GM21526 (cell line): ENCODE data around the gene INSL3.

ENCODE experiments used
- ATAC-seq: cut with Tn5 transposase; IDR thresholded peaks from one replicate; pipeline ENCODE4 v1.9.1; 2021; ENCODE audit warnings: moderate library complexity; ENCODE audit not compliant: unreplicated experiment, low FRiP score

Gene INSL3

DNA sequence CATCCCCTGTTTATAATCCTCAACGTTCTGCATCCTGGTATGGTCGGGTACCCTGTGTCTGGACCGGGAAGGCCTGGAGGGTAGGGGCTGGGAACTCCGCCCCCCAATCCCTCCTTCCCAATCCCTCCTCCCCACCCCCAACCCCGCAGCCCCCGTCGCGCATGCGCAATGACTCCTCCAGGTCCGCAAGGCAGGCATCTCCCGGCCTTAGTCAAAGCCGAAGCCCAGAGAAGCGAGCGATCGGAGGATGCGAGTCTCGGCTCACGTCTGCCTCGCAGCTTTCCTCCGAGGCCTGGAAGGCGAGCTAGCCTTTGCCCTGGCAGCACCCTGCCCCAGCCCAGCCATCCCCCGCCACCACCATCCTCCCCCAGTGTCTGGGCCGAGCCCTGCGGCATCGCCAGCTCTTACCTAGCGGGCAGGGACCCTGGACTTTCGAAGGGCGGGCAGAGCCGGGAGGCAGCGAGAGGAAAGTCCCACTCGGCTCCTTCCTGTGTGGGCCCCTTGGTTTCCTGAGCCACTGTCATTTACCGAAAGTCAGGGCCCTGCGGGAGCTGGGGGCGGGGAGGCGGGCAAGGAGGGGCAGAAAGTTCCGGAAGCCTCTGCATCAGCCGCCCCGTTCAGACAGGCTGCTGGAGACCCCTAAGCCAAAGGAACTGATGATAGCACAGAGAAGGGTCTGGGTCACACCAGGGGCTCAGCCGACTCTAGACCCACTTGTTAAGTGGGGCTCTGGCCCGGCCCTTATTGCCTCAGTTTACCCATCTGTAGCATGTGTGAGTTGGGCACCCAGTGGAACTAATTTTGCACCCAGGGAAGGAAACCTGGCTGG lies 26.4 kb upstream of the INSL3 start, which contains the start of gene JAK3:
Gene JAK3 (minus strand): TSS at position 445 of the 829 bp plus-strand sequence. CDS start 3,565 bp downstream, outside the sequence.
- ATAC-seq: no peak

DNA sequence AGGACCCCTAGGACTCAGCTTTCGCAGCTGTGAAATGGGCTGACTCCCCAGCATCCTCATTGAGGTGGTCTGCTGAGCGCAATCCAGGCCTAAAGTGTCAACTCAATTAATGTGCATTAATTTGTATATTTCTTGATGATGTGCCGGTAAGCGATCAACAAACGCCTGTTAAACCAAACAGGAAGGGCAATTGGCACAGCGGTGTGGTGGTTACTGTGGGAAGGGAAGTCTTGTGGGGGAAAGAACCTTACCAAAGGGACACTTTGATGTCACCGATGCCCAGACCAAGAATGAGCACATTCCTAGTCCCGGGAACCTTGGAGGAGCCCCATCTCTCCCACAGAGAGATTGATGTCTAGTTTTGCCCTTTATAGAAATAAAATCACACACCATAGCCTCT lies 24.8 kb upstream of the INSL3 start:
- no peak for ATAC-seq

DNA sequence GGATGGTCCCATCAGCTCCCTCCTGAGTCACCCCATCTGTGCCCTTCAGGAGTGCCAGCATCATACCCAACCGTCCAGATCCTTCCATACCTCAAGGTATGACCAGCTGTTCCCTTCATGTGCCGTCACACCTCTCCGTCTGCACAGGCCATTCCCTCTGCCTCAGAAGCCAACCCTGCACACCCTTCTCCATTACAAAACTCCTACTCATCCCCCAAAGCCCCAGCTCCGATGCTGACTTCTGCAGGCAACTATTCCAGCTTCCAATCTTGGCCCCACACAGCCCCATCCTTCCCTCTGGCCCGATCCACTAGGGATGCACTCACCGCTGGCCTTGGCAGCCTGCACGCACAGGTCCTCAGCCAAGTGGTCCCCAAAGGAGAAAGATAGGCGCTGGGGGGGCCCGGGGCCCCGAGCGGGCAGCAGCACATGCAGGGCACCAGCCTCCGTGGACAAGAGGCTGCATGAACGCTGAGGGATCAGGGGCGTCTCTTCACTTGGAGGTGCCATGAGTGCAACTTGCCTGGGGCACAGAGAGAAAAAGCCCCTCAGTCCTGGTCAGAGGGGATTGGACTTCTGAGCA lies 22.7 kb upstream of the INSL3 start:
- ATAC-seq: no peak

DNA sequence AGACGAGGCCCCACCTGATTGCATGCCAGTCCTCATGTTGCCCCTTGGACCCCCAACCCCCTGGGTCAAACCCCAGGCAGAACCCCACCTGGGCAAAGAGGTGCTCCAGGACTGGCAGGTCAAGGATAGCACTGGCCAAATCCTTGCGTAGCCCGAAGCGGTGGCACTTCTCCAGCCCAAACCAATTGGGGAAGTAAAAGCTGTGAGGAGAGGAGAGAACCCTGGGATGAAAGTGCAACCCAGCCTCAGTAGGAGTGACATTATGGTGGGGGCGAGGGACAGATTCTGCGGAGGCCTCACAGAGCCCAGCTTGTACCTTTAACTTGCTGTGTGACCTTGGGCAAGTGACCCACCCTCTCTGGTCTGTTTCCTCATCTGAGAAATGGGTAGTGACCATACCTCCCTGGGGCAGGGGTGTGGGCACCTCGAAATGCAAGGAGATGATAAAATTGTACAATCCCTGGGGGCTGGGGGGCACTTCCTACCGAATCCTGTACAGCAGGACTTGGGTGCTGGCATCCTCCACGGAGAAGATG lies 22.0 kb upstream of the INSL3 start:
- ATAC-seq: no peak

DNA sequence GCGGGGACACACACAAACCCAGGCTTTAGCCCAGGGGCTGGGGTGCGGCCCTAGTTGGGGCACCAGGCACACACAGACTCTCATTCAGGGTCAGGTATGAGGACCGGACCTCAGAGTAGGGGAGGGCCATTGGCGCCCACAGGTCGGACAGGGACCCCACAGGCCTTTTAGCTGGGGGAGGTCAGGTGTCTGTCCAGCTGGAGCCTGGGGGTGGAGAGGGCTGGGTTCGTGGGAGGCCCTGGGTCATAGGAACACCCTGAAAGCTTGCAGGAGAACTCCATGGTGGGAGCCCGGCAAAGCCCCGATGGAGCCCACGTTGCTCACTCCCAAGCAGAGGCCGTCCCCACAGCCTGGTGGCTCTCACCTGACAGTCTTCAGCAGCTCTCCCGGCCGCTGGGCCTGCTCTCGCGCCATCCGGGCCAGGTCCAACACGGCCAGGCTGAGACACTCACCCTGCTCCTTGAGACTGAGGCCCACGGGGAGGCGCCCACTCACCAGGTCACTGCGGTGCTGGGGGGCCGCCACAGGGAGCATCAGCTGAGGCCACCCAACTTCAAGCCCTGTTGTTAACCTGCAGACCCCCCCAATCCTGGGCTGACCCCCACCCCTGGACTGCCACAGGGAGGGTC lies 21.5 kb upstream of the INSL3 start:
- no peak for ATAC-seq

DNA sequence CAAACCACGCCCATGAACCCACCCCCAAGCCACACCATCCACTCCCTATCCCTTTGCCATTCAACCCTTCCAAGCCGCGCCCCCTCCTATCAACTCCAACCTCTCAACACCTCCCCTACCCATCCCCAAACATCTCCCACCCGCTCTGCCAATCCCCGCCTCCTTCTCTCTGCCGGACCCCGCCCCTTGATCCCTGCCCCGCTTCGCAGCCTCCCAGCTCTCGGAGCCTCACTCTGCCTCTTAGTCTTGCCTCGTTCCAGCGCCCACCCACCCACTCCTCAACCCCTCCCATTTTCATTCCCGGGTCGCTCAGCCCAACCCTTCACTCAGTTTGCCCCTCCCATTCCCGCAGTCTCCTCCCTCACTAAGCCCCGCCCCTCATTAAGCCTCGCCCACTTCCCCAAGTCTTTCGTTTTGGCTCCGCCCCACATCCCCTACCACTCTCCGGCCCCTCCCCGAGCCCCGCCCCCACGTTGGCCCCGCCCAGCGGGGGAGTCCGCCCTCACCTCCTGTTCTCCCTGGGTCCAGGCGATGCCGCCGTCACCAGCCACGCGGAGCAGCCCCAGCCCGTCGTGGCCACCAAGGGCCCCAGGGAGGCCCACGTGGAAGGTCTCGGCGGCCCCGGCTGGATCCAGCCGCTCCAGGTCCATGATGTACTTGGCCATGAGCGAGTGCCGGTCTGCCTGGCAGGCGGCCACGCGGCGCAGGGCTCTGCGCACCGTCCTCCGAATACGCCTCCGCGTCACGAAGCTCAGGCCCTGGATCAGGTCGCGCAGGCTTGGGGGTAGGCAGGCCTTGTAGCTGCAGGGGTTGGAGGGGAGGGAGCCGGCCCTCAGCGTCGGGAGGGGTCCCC lies 20.7 kb upstream of the INSL3 start:
- ATAC-seq: no peak

DNA sequence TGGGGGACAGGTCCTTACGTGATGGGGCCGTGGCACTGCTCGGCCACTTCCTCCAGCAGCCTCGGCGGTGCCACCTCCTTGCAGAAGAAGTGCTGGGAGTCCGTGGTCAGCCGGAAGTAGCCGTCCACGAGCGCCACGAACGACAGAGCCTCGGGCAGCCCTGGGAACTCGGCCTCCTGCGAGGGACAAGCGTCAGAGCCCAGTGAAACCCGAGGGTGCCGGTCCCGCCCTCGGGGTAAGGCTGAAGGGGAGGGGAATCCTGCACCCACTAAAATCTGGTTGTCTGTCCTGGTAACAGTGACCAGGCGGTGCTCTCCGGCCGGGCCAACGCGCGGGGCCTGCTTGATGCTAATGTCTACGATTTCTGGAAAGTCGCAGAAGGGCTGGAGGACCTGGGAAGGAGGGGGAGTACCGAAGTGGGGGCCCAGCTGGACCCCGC lies 20.1 kb upstream of the INSL3 start:
- no peak for ATAC-seq

DNA sequence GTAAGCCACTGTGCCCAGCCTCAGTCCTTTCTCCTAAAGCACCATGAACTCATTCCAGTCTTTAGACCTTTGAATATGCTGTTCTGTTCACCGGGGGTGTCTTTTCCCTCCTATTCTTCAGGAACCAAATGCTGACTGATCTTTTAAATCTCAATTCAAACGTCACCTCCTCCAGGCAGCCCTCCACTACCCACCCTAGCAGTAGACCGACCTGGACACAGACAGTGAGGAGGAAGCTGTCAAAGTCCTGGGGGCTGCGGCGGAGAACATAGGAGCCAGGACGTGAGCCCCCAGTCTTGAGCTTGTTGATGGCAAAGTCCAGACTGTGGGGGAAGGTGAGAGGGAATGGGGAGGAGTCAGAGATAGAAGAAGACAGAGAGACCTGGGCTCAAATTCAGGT lies 18.7 kb upstream of the INSL3 start:
- no peak for ATAC-seq

DNA sequence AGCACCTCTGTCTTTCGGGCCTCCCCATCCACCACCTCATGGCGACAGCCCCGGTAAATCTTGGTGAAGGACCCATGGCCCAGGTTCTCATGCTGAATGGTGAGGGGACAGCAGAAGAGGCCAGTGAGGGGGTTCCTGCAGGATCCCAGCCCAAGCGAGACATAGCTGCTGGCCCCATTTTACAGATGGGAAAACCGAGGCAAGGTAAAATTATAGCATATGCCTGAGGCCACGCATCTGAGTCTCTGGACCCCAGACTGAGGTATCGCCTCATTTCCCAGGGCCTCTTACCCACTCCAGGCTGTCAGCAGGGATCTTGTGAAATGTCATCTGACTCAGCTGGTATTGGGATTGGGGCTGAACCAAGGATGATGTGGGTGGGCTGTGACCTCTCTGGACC lies 16.7 kb upstream of the INSL3 start:
- no peak for ATAC-seq

DNA sequence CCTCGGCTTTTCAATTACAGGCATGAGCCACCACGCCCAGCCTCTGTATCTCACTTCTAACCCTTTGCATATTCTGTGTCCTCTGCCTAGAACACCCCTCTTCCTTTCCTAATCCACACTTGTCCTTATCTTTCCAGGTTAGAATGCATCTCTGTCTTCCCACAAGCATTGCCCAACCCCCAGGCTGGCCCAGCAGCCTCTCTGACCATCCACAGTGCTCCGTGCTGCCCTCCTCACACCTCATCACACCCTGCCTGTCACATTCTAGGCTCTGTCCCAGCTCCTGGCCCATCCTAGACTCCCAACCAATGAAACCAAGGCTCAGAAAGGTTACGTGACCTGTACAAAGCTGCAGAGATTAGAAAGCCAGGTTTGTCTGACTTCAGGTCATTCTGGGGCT lies 15.2 kb upstream of the INSL3 start:
- ATAC-seq: no peak

DNA sequence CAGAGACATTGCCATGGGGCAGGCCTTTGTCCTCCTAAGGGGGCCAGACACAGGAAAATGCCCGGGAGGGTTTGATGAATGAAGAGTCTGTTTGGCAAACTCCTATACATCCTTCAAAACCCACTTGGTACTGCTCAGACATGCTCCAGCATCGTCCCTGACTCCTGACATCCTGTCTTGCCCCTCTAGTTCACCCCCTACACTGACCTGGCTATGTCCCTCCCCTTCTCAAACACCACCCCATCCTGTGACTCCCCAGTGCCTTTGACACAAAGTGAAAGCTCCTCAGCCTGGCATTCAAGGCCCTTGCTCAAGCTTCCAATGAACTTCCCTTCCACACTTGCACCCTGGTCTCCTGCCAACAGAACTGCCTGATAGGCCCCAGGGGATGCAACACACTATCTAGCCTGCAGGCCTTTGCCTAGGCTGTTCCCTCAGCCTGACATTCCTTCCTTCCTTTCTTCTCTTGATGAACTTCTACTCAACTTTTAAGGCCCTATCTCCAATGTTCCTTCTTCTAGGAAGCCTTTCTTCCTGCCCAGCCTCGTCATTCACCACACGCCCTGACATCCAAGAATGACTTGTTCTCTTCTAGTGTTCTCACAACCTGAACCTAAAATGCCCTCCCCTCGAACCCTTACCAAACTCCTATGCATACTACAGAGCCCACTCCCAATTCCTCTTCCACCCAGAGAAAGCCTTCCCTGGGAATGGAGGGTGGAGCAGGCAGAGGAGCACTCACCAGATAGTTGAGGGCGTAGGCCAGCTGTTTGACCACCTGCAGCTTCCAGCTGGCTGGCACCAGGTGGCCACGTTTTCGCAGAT lies 14.1 kb upstream of the INSL3 start:
- ATAC-seq: no peak

DNA sequence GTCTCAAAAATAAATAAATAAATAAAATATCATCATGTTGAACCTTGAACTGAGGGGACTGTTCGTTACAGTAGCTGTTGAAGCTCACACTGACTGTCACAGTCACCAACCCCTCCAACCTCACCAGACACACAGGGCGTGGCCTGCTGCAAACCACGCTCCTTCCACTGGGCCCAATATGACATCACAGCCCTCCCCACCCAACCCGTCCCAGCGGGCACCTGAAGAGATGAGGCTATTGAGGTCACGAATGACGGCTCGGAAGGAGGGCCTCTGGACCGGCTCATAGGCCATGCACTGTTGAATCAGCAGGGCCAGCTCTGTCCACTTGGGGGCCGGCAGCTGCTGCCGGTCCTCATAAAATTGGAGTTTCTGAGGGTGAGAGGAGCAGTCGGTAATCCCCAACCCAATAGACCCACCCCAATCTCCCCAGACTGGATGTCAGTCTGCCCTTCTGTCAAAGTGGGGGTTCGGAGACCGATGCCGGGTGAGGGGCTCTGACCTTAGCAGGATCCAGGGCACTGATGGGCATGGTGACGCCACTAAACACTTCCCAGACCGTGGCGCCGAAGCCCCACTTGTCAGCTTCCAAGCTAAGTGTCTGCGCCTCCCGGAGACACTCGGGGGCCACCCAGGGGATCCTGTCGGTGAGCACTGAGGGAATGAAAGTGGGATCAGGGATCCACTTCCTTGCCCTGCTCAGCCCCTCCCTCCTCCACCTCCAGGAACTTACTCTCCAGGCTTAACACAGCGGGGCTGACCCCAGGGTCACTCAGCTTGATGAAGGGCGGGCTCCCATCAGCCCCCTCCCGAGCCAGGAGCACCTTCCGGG lies 13.2 kb upstream of the INSL3 start:
- ATAC-seq: no peak

DNA sequence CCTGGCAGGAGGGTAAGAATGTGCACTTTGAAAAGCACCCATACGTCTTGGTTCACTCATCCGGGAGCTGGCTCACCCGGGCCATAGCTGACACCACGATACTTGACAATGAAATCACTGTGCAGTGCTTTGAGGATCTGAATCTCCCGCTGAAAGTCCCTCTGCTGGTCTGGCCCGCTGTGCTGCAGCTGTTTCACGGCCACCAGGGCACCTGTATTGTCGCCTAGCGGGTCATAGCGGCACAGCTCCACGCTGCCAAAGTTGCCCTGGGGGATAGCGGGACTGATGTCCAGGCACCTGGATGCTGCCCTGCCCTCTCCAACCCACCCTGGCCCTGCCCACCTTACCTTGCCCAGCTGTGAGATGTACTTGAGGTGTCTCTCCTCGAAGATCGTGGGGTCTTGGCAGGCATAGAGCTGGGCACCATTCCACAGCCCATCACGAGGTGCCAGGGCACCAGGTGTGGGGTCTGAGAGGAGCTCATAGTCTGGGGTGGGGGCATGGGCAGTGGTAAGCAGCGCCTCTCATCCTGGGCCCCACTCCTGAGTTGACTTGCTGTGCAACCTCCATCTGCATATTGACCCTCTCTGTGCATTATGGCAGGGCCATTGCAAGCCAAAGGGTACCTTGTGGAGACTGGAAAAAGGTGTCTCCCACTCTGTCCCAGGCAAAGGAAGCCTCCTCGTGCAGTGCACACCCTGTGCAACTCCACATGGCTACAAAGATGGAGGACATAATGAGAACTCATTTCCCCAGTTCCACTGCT lies 11.3 kb upstream of the INSL3 start:
- no peak for ATAC-seq

DNA sequence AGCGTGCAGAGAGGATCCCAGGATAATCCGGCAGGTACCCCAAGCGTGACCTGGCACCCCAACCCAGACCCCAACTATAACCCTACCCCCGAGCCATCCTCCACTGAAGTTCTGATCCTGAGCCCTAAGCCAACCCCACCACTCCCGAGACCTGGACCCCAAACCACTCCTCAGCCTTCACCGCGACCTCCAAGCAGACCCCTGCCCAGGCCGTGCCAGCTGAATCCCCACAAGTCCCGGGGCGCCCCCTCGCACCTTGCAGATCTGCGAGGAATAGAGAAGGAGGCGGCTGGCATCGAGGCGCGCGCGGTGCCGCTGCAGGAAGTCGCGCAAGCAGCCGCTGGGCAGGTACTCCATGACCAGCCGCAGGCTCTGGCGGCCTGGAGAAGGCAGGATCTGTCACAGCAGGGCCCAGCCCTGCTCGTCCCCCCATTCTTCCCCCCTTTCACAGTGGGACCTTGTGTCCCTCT lies 10.1 kb upstream of the INSL3 start:
- no peak for ATAC-seq

DNA sequence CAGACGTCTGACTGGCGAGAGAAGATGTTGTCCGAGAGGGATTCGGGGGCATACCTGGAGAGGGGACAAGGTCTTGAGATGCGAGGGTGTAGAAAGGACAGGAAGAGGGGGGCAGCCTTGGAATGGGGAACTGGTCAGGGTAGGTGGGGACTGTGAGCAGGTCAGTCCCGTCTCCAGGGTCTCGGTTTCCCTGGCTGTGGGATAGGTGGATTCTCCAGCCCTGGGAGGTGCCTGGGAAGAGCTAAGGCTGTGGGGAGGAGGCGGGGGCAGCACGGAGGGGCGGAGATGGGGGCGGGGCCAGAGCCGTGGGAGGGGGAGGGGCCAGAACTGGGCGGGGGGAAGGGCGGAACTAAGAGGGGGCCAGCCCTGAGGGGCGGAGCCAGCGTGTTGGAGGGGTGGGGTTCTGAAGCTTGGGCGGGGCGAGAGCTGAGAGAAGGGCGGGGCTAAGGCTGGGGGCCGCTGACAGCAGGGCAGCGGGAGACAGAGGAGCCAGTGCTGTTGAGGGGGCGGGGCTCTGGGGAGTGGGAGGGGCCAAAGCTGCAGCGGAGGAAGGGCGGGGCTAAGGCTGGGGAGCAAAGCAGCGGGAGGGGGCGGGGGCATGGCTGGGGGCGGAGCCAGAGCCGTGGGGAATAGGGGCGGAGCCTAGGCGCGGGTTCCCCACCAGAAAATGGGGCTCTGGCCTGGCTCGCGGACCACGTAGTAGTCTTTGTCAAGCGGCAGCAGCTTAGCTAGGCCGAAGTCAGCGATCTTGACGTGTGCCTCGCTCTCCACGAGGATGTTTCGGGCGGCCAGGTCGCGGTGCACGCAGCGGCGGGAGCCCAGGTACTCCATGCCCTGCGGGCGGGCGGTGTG lies 9.5 kb upstream of the INSL3 start:
- no peak for ATAC-seq

DNA sequence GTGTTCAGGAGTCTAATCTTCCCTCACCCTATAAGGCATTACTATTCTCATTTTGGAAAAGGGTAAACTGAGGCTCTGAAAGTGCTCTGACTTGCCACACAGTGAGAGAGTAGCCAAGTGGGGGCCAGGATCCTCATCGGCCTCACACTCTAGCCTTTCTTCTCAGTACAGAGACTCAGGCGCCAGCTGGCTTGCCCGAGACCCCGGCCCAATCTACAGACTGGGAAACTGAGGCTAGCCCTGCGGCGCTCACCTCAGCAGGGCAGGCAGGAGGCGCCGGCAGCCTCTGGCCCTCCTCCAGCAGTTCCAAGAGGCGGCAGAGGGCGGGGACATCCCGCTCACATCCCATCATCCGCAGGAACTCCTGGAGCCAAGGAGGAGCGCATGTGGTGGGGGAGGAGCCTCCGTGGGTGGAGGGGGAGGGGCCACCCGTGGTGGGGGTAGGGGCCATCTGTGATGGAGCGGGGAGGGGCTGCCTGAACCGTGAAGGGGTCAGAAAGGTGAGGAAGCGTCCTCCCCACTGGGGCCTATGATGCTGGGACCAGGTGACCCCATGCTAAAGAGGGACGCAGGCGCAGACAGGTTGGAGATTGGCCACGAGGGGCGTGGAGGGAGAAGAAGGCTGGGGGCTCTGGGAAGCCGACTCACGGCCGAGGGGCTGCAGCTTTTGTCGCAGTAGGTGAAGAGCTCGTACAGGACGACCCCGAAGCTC lies 8.7 kb upstream of the INSL3 start:
- ATAC-seq: no peak
